Keratinocyte (primary cell): ENCODE measurements around the gene RPS16. TPM values are rescaled to one million over a fixed set of nuclear protein-coding genes. Genes with fewer than 3 reads are reported as not detected.

Experiments used
- DNase-seq: peaks from one replicate; pipeline ENCODE4 v3.0.0-alpha.2; 2011; ENCODE audit warnings: low read depth, missing footprints, low spot score
- FAIRE-seq: peaks from 2 replicates; lab custom pipeline; 2011; peaks lifted over from hg19 to GRCh38; lab: Jason Lieb, UNC
- H2AFZ ChIP-seq: 2 replicates; pipeline ENCODE4 v1.6.0; 2012; ENCODE audit warnings: low read length, control low read depth, inconsistent platforms; ENCODE audit not compliant: control insufficient read depth
- H3K27ac ChIP-seq: 2 replicates; pipeline ENCODE4 v1.5.1; 2011; ENCODE audit warnings: low read length; ENCODE audit not compliant: control insufficient read depth, insufficient read depth
- H3K27me3 ChIP-seq: 3 replicates; pipeline ENCODE4 v1.6.0; 2011; ENCODE audit warnings: low read length; ENCODE audit not compliant: control insufficient read depth, insufficient read depth; ENCODE audit errors: extremely low read depth
- H3K36me3 ChIP-seq, 2 experiments: 2 replicates in 1 of 2; 3 replicates in 1 of 2; pipeline ENCODE4 v1.5.1; 2011; ENCODE audit warnings: low read length in 2 of 2, mild to moderate bottlenecking in 1 of 2; ENCODE audit not compliant: control insufficient read depth in 2 of 2, insufficient read depth in 2 of 2; ENCODE audit errors: extremely low read depth in 1 of 2
- H3K4me1 ChIP-seq: 3 replicates; pipeline ENCODE4 v1.5.1; 2011; ENCODE audit warnings: low read length; ENCODE audit not compliant: control insufficient read depth, insufficient read depth; ENCODE audit errors: extremely low read depth
- H3K4me2 ChIP-seq: 3 replicates; pipeline ENCODE4 v1.6.0; 2011; ENCODE audit warnings: low read depth, low read length; ENCODE audit not compliant: control insufficient read depth, insufficient read depth; ENCODE audit errors: extremely low read depth
- H3K4me3 ChIP-seq, 3 experiments: fragments of 200-600 bp in 1 of 3; sonication (generic) in 1 of 3; 2 replicates in 2 of 3; 3 replicates in 1 of 3; pipeline ENCODE4 v1.5.1; 2011 to 2016; ENCODE audit warnings: low read length in 3 of 3, mild to moderate bottlenecking in 3 of 3, control low read depth in 2 of 3, inconsistent platforms in 1 of 3, low read depth in 1 of 3, mixed read lengths in 1 of 3, mixed run types in 1 of 3, moderate library complexity in 1 of 3; ENCODE audit not compliant: control insufficient read depth in 2 of 3, insufficient read depth in 2 of 3; ENCODE audit errors: extremely low read depth in 1 of 3
- H3K79me2 ChIP-seq: 2 replicates; pipeline ENCODE4 v1.6.0; 2012; ENCODE audit warnings: low read length; ENCODE audit not compliant: control insufficient read depth, insufficient read depth
- H3K9ac ChIP-seq: 3 replicates; pipeline ENCODE4 v1.6.0; 2011; ENCODE audit warnings: low read length; ENCODE audit not compliant: control insufficient read depth, insufficient read depth; ENCODE audit errors: extremely low read depth
- H3K9me1 ChIP-seq: 3 replicates; pipeline ENCODE4 v1.6.0; 2011; ENCODE audit warnings: low read length; ENCODE audit not compliant: control insufficient read depth, insufficient read depth; ENCODE audit errors: extremely low read depth
- H3K9me3 ChIP-seq: 2 replicates; pipeline ENCODE4 v1.5.1; 2012; ENCODE audit warnings: low read depth, low read length; ENCODE audit not compliant: control insufficient read depth
- H4K20me1 ChIP-seq: 3 replicates; pipeline ENCODE4 v1.6.0; 2011; ENCODE audit warnings: low read length; ENCODE audit not compliant: control insufficient read depth, insufficient read depth; ENCODE audit errors: extremely low read depth
- CTCF ChIP-seq, 3 experiments: IDR thresholded peaks in 1 of 3; conservative IDR thresholded peaks in 1 of 3; optimal IDR thresholded peaks in 1 of 3; 2 replicates in 2 of 3; 3 replicates in 1 of 3; pipeline versions ENCODE3 to v1.5.1; 2011; ENCODE audit warnings: low read length in 3 of 3, mild to moderate bottlenecking in 3 of 3, moderate library complexity in 2 of 3, control low read depth in 1 of 3, inconsistent platforms in 1 of 3; ENCODE audit not compliant: insufficient read depth in 2 of 3; ENCODE audit errors: extremely low read depth in 1 of 3
- EZH2 ChIP-seq: IDR thresholded peaks from one replicate; pipeline ENCODE4 v1.6.1; 2012; ENCODE audit warnings: inconsistent platforms, mild to moderate bottlenecking, low read length, moderate library complexity
- dilution Hi-C: fragments of 300-500 bp; cut with MboI; formaldehyde crosslinking; loops from one replicate; pipeline ENCODE4 v1.7.0; 2020; ENCODE audit warnings: low sequenced_read_pairs; ENCODE audit not compliant: extremely low pct_ligation_motif_present
- polyA plus RNA-seq, 5 experiments: library from polyadenylated mRNA; depleted of rRNA in 3 of 5; stranded (reverse) in 3 of 5; stranded (forward) in 1 of 5; unstranded in 1 of 5; fragments of >200 nt; gene quantifications; 1 replicate in 1 of 5; 2 replicates in 3 of 5; 3 replicates in 1 of 5; pipeline versions ENCODE4 v1.2.1 to v1.2.3, GENCODE V29; 2011 to 2012; ENCODE audit warnings: missing spikeins in 2 of 5, low read depth in 1 of 5, low replicate concordance in 1 of 5

The RPS16 gene
- polyA plus RNA-seq, 1 donor (not counting 4 experiments of a cell fraction or from before 2014, with no cell fraction given) = 1,323 TPM

- peaks cover 2 to 6% of the 10 kb centered on the region in 2 experiments for H3K36me3 ChIP-seq
- no peak overlapping the region for H3K4me3 ChIP-seq
- no peak overlapping the region for H2AFZ ChIP-seq
- H3K9me3 ChIP-seq = no peaks in the 10 kb centered on the region
- H3K27me3 ChIP-seq = no peaks in the 10 kb centered on the region
- TF ChIP-seq EZH2 (no peak), CTCF (optimal IDR thresholded peaks at IDR 0.05 in 1 of 3, IDR thresholded peaks at IDR 0.05 in 1 of 3, conservative IDR thresholded peaks at IDR 0.05 in 1 of 3; ENCODE audit: extremely low read depth in 1 of 3, insufficient read depth in 2 of 3, low read length in 3 of 3) (no peak)
- no peak overlapping the region for H3K9ac ChIP-seq
- no peak overlapping the region for H3K4me2 ChIP-seq
- no peaks in the 10 kb centered on the region for H4K20me1 ChIP-seq
- no peaks in the 10 kb centered on the region for H3K79me2 ChIP-seq
- peaks cover 47% of the 10 kb centered on the region for H3K4me1 ChIP-seq
- no peak for DNase-seq
- no peak for FAIRE-seq
- dilution Hi-C loops = no loop called here
- H3K9me1 ChIP-seq = no peaks in the 10 kb centered on the region
- peak overlapping the region; percentile 99 for H3K27ac ChIP-seq
Measured at GRCh38 chr19:39400061-39400460, 35.7 kb downstream of the RPS16 start.

GRCh38 chr19:39399668-39400050 is 36.1 kb downstream of the RPS16 start:
- H3K9me3 ChIP-seq = no peaks in the 10 kb centered on the region
- H3K4me3 ChIP-seq = no peak overlapping the region
- no peak overlapping the region for H3K4me2 ChIP-seq
- FAIRE-seq = no peak
- H3K9me1 ChIP-seq = no peaks in the 10 kb centered on the region
- dilution Hi-C loops = no loop called here
- H4K20me1 ChIP-seq = no peaks in the 10 kb centered on the region
- no peak for DNase-seq
- no peak overlapping the region for H2AFZ ChIP-seq
- peaks cover 2 to 8% of the 10 kb centered on the region in 2 experiments for H3K36me3 ChIP-seq
- H3K9ac ChIP-seq = no peak overlapping the region
- TF ChIP-seq CTCF (optimal IDR thresholded peaks at IDR 0.05 in 1 of 3, IDR thresholded peaks at IDR 0.05 in 1 of 3, conservative IDR thresholded peaks at IDR 0.05 in 1 of 3; ENCODE audit: extremely low read depth in 1 of 3, insufficient read depth in 2 of 3, low read length in 3 of 3) (no peak), EZH2 (no peak)
- peaks cover 47% of the 10 kb centered on the region for H3K4me1 ChIP-seq
- no peaks in the 10 kb centered on the region for H3K79me2 ChIP-seq
- peak overlapping the region; percentile 99 for H3K27ac ChIP-seq
- H3K27me3 ChIP-seq = no peaks in the 10 kb centered on the region
